Nephron progenitor cell (in vitro differentiated cells): ENCODE data around the gene CKB.

Experiments
- DNase-seq: peaks from one replicate; pipeline ENCODE4 v3.0.0; 2021
- H3K27ac Mint-ChIP-seq: 2 replicates; pipeline ENCODE4 v1.8.0; 2021; ENCODE audit warnings: mild to moderate bottlenecking, moderate library complexity, mixed read lengths
- H3K27me3 Mint-ChIP-seq: 2 replicates; pipeline ENCODE4 v1.8.0; 2021; ENCODE audit warnings: mild to moderate bottlenecking, low read depth, mixed read lengths; ENCODE audit not compliant: poor library complexity
- H3K36me3 Mint-ChIP-seq: 2 replicates; pipeline ENCODE4 v1.8.0; 2021; ENCODE audit warnings: low read depth, mixed read lengths
- H3K4me1 Mint-ChIP-seq: 2 replicates; pipeline ENCODE4 v1.8.0; 2021; ENCODE audit warnings: mixed read lengths
- H3K4me3 Mint-ChIP-seq: 2 replicates; pipeline ENCODE4 v1.8.0; 2021; ENCODE audit warnings: mild to moderate bottlenecking, moderate library complexity, mixed read lengths
- H3K9me3 Mint-ChIP-seq: 2 replicates; pipeline ENCODE4 v1.8.0; 2021; ENCODE audit warnings: mild to moderate bottlenecking, moderate library complexity, mixed read lengths
- CTCF ChIP-seq: fragments of 200-600 bp; sonication (generic); IDR thresholded peaks from 2 replicates; pipeline ENCODE4 v1.5.0; 2021; ENCODE audit warnings: antibody characterized with exemption

Gene CKB

GRCh38 chr14:103524002-103524935, 1.6 kb upstream of the CKB start:
- DNase-seq, result no peak
- Mint-ChIP-seq H3K27ac (no peak overlapping the region), H3K4me1 (peaks cover 65% of the 10 kb centered on the region), H3K9me3 (no peaks in the 10 kb centered on the region), H3K4me3 (peak overlapping the region; percentile 70), H3K27me3 (peaks cover 18% of the 10 kb centered on the region), H3K36me3 (peaks cover 8% of the 10 kb centered on the region)
- TF ChIP-seq CTCF, result no peak

- no peaks in the 10 kb centered on the region for H3K9me3 Mint-ChIP-seq
- peak overlapping the region; percentile 70 for H3K4me3 Mint-ChIP-seq
- no peak overlapping the region for H3K27ac Mint-ChIP-seq
- TF ChIP-seq CTCF, result no peak
- DNase-seq, result no peak
- H3K4me1 Mint-ChIP-seq, result peaks cover 68% of the 10 kb centered on the region
- H3K36me3 Mint-ChIP-seq, result peaks cover 8% of the 10 kb centered on the region
- peaks cover 19% of the 10 kb centered on the region for H3K27me3 Mint-ChIP-seq
Observed at GRCh38 chr14:103523575-103523954, 935 bp upstream of the CKB start.

GRCh38 chr14:103521951-103522563, 573 bp downstream of the CKB start:
- DNase-seq, result peak; percentile 60
- Mint-ChIP-seq H3K36me3 (peaks cover 8% of the 10 kb centered on the region), H3K4me1 (peaks cover 67% of the 10 kb centered on the region), H3K4me3 (peak overlapping the region; percentile 77), H3K27me3 (peaks cover 26% of the 10 kb centered on the region), H3K27ac (no peak overlapping the region), H3K9me3 (no peaks in the 10 kb centered on the region)
- TF ChIP-seq CTCF, result no peak

- TF ChIP-seq CTCF, result no peak
- Mint-ChIP-seq H3K36me3 (peaks cover 8% of the 10 kb centered on the region), H3K27ac (no peak overlapping the region), H3K27me3 (peaks cover 26% of the 10 kb centered on the region), H3K4me3 (peak overlapping the region; percentile 72), H3K9me3 (no peaks in the 10 kb centered on the region), H3K4me1 (peaks cover 67% of the 10 kb centered on the region)
- no peak for DNase-seq
Observed at GRCh38 chr14:103521438-103521950, 1.1 kb downstream of the CKB start.

- peak; percentile 56 for TF ChIP-seq CTCF
- H3K27me3 Mint-ChIP-seq, result peaks cover 26% of the 10 kb centered on the region
- H3K4me1 Mint-ChIP-seq, result peaks cover 65% of the 10 kb centered on the region
- no peak overlapping the region for H3K27ac Mint-ChIP-seq
- peak; percentile 87 for DNase-seq
- H3K4me3 Mint-ChIP-seq, result peak overlapping the region; percentile 72
- H3K36me3 Mint-ChIP-seq, result peaks cover 8% of the 10 kb centered on the region
- no peaks in the 10 kb centered on the region for H3K9me3 Mint-ChIP-seq
Observed at GRCh38 chr14:103520657-103521437, 1.8 kb downstream of the CKB start.
